ENCODE data around the gene PLCD1. TPM values are rescaled to one million over a fixed set of nuclear protein-coding genes. Genes with fewer than 3 reads are reported as not detected.
A peak's percentile ranks its signal among the peaks of the same experiment; 100 is the strongest.

PLCD1 gene
- total and polyA plus RNA-seq, 2 of the 8 experiments (the other 6 are each of a cell fraction or from before 2014, with no cell fraction given), result 15.3 to 19.2 TPM

DNA sequence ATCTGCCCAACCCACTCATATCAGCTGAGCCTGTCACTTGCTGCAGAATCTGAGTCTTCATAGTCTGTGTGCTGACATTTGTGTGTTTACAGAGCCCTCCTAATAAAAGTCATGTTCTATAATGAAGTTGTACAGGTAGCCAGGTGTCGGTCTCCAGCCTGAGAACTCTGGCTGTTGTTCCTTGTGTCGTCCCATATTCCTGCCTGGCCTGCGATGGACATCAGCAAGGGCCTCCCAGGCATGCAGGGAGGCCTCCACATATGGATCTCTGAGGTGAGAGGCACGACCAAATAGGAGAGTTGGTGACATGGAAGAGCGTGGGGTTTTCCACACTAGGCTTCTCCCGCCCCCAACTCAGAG lies 36.0 kb downstream of the PLCD1 start:
- H3K23me2 ChIP-seq (ENCODE audit: low read depth, low read length), result peaks cover 7% of the 10 kb centered on the region
- no peaks in the 10 kb centered on the region for H3K79me2 ChIP-seq (ENCODE audit: control insufficient read depth in 1 of 2, insufficient read depth in 2 of 2, low read length in 2 of 2)
- H2BK120ac ChIP-seq (replicated peaks; ENCODE audit: low read depth, low read length), result no peak overlapping the region
- H3K18ac ChIP-seq (ENCODE audit: extremely low read depth, low read length), result no peak overlapping the region
- ChIA-PET CTCF (ENCODE audit: partially characterized antibody) (interaction anchor here (1.0 to 2.1 kb wide), 3 partner anchors 10 to 17 kb away, joined by 3 to 10 read pairs (median 8); no protein-coding TSS in a partner anchor), POLR2A (ENCODE audit: partially characterized antibody) (no interaction called here)
- peak overlapping the region; percentile 64 to 81; a peak in 3 of 4 replicates for H3K4me2 ChIP-seq (ENCODE audit: insufficient read depth in 1 of 2, low read depth in 2 of 2, low read length in 2 of 2)
- H3K27me3 ChIP-seq (replicated peaks in 1 of 4; ENCODE audit: control insufficient read depth in 3 of 4, extremely low read depth in 1 of 4, insufficient read depth in 3 of 4, low read length in 3 of 4), result peaks cover 0 to 15% (median 5%) of the 10 kb centered on the region in 4 experiments; a peak in 4 of 7 replicates
- H3K27ac ChIP-seq (ENCODE audit: low read depth, low read length), result no peak overlapping the region
- H3K36me3 ChIP-seq (ENCODE audit: control insufficient read depth in 2 of 4, insufficient read depth in 4 of 4, low read length in 3 of 4), result no peaks in the 10 kb centered on the region
- no peak overlapping the region for H2AFZ ChIP-seq (ENCODE audit: low read length)
- no peak overlapping the region for H3K9ac ChIP-seq (replicated peaks in 1 of 4; ENCODE audit: extremely low read depth in 1 of 4, low read depth in 3 of 4, low read length in 3 of 4)
- H2BK15ac ChIP-seq (ENCODE audit: low read length), result no peak overlapping the region
- no peak overlapping the region for H3K56ac ChIP-seq (replicated peaks; ENCODE audit: insufficient read length, low read depth, low read length)
- no peak overlapping the region for H4K8ac ChIP-seq (ENCODE audit: extremely low read depth, insufficient read depth, low read length)
- 75% methylated on average over 6 of the region's 6 CpGs; no CpG with 5 or more reads in 1 of the 2 experiments for WGBS, 2 experiments (ENCODE audit: extremely low coverage in 1 of 2, insufficient coverage in 1 of 2, insufficient read length in 1 of 2, insufficient replicate concordance in 2 of 2, low coverage in 1 of 2, low lambda C conversion rate in 2 of 2, missing lambda C conversion rate in 1 of 2)
- no peak overlapping the region for H2BK12ac ChIP-seq (ENCODE audit: low read depth, low read length)
- peaks cover 0 to 18% (median 10%) of the 10 kb centered on the region in 4 experiments; a peak in 6 of 7 replicates for H3K4me1 ChIP-seq (replicated peaks in 1 of 4; ENCODE audit: control insufficient read depth in 3 of 4, insufficient read depth in 4 of 4, low read length in 3 of 4)
- H3K79me1 ChIP-seq (ENCODE audit: low read depth, low read length), result no peaks in the 10 kb centered on the region
- H2BK20ac ChIP-seq (ENCODE audit: low read length), result no peak overlapping the region
- H3K14ac ChIP-seq (ENCODE audit: insufficient read length), result no peak overlapping the region
- TF ChIP-seq POLR2AphosphoS5 (IDR thresholded peaks at IDR 0.05; ENCODE audit: low read depth, low read length), result no peak
- TF ChIP-seq, protein P1, sequence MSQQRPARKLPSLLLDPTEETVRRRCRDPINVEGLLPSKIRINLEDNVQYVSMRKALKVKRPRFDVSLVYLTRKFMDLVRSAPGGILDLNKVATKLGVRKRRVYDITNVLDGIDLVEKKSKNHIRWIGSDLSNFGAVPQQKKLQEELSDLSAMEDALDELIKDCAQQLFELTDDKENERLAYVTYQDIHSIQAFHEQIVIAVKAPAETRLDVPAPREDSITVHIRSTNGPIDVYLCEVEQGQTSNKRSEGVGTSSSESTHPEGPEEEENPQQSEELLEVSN (IDR thresholded peaks at IDR 0.05), result no peak
- TF ChIP-seq MAFK (IDR thresholded peaks at IDR 0.05; ENCODE audit: low read depth, low read length), result no peak
- TF ChIP-seq SAP30 (IDR thresholded peaks at IDR 0.05; ENCODE audit: insufficient read depth, insufficient replicate concordance, low read length), result no peak
- TF ChIP-seq FOSL1 (IDR thresholded peaks at IDR 0.05; ENCODE audit: insufficient read depth, low read depth, low read length), result no peak
- H3K9me3 ChIP-seq (ENCODE audit: insufficient read depth in 2 of 2, low read depth in 1 of 2, low read length in 1 of 2), result no peaks in the 10 kb centered on the region
- no peak overlapping the region for H4K5ac ChIP-seq (ENCODE audit: insufficient read length, low read depth, low read length)
- peak overlapping the region in 1 of 4 experiments; percentile 73; a peak in 1 of 8 replicates for H3K4me3 ChIP-seq (ENCODE audit: extremely low read depth in 1 of 4, insufficient read depth in 2 of 4, low read depth in 3 of 4, low read length in 4 of 4)
- no peak for DNase-seq (ENCODE audit: low read depth in 1 of 2, low spot score in 2 of 2)
- no peak for FAIRE-seq
- no peak overlapping the region for H3K23ac ChIP-seq (ENCODE audit: insufficient read length)
- H3K4ac ChIP-seq (replicated peaks; ENCODE audit: insufficient read length, low read depth, low read length), result no peak overlapping the region
- H2AK5ac ChIP-seq (ENCODE audit: low read depth, low read length), result no peak overlapping the region
- H4K20me1 ChIP-seq (replicated peaks in 1 of 2; ENCODE audit: control insufficient read depth in 1 of 2, insufficient read depth in 2 of 2, low read length in 2 of 2), result no peaks in the 10 kb centered on the region
- 0 out of 2 replicates have a peak overlapping the region, but pooled peaks have one; percentile 26 for H2BK5ac ChIP-seq (ENCODE audit: low read depth, low read length)
- no peak overlapping the region for H4K91ac ChIP-seq (replicated peaks; ENCODE audit: insufficient read length, low read length)
